KOPT-K1 (cell line): ENCODE results near the gene C11orf58.

Experiments
- H3K27ac ChIP-seq: fragments of 200-600 bp; sonication (generic); 2 replicates; pipeline ENCODE4 v1.5.1; 2016; ENCODE audit warnings: antibody characterized with exemption, mild to moderate bottlenecking, low read depth, low read length; ENCODE audit not compliant: poor library complexity, severe bottlenecking
- H3K36me3 ChIP-seq: fragments of 200-600 bp; sonication (generic); 2 replicates; pipeline ENCODE4 v1.5.1; 2017; ENCODE audit warnings: antibody characterized with exemption, mild to moderate bottlenecking, low read length, moderate library complexity; ENCODE audit not compliant: insufficient read depth
- H3K9me3 ChIP-seq: fragments of 200-600 bp; sonication (generic); 2 replicates; pipeline ENCODE4 v1.5.1; 2017; ENCODE audit warnings: antibody characterized with exemption, low read length, mild to moderate bottlenecking; ENCODE audit not compliant: insufficient read depth, poor library complexity, severe bottlenecking

C11orf58 gene

GRCh38 chr11:16776711-16777612 is 38.5 kb downstream of the C11orf58 start:
- Histone ChIP-seq H3K27ac (no peak overlapping the region), H3K9me3 (no peaks in the 10 kb centered on the region), H3K36me3 (no peaks in the 10 kb centered on the region)

- H3K9me3 ChIP-seq: no peaks in the 10 kb centered on the region
- H3K27ac ChIP-seq: no peak overlapping the region
- no peaks in the 10 kb centered on the region for H3K36me3 ChIP-seq
These were observed 39.1 kb downstream of the C11orf58 start for GRCh38 chr11:16777613-16777975.

- no peak overlapping the region for H3K27ac ChIP-seq
- no peaks in the 10 kb centered on the region for H3K36me3 ChIP-seq
- no peaks in the 10 kb centered on the region for H3K9me3 ChIP-seq
These were observed 39.8 kb downstream of the C11orf58 start for GRCh38 chr11:16778286-16778685.

DNA sequence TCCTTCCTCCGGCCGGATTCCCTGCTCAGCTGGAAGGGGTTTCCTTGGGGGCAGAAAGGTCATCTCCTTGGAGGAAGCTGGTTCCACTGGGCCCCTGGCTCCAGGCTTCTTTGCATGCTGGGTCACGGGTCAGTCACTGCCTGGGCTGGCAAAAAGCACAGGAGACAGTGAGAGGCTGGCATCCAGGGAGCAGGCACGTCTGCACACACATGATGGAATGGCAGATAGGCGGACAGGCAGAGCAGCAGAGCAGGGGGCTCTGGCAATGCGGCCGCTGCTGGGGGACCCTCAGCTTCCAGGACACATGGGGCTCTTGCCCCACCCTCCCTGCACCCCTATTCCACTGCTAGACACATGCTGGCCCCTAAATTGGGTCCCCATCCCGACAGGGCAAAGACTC is 40.4 kb downstream of the C11orf58 start:
- H3K36me3 ChIP-seq: no peaks in the 10 kb centered on the region
- no peak overlapping the region for H3K27ac ChIP-seq
- H3K9me3 ChIP-seq: no peaks in the 10 kb centered on the region

DNA sequence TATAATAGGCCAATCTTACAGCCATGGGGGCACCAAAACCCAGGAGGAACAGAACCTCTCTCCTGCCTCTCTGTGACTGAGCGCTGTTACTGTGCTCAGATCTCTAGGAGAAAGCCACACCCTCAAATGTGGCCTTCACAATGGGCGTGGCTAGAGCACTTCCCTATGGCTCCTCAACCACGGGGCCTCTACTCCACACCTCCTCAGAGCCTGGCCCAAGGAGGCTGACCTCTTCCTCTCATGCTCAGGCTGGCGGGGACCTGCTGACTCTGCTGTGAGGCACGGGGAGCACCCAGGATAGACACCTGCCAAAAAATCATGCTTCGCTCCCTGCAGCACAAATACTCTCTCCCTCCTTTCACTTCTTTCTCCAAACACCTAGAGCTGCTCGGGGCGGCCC is 41.0 kb downstream of the C11orf58 start:
- no peaks in the 10 kb centered on the region for H3K9me3 ChIP-seq
- H3K27ac ChIP-seq: no peak overlapping the region
- H3K36me3 ChIP-seq: no peaks in the 10 kb centered on the region

- no peak overlapping the region for H3K27ac ChIP-seq
- H3K9me3 ChIP-seq: no peaks in the 10 kb centered on the region
- H3K36me3 ChIP-seq: no peaks in the 10 kb centered on the region
These were observed 41.7 kb downstream of the C11orf58 start for GRCh38 chr11:16780146-16780545.

DNA sequence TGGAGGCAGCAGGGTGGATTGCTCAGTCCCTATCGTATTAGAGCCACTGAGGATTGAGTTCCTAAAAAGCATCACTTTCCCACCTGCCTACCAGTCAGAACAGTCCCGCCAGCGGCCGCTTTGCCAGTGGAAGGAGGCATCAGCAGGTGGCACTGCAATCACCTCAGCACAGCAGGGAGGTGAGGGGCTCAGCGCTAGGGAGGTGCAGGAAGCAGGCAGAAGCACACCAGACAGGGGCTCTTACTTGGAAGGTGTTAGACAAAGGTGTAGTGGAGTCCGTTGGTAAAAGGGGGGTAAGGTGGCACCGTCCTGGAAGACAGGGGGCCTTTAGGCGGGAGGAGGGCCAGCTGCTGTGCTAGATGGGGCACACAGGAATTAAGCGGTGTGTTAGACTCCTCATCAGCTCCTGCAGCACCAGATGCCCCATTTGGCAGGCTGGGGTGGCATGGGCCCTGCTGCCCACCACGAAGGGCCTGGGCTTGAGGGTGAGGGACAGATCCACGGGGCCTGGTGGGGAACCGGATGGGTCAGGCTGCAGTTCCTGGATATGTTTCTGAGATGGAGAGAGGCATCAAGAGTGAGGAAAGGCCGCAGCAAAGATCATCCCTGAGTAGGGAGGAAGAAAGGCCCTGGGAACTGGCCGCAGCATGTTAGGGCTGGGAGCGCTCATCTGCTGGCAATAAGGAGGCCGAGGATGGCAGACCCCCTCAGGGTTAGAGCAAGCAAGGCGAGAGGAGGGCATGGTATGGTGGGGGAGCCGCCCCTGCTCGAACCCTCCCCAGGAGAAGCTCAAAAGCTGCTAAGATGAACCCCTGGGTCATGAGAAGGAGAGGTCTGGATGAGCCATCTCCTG is 42.5 kb downstream of the C11orf58 start:
- Histone ChIP-seq H3K36me3 (no peaks in the 10 kb centered on the region), H3K27ac (no peak overlapping the region)

GRCh38 chr11:16781936-16782919 is 43.8 kb downstream of the C11orf58 start:
- H3K9me3 ChIP-seq: no peaks in the 10 kb centered on the region
- no peak overlapping the region for H3K27ac ChIP-seq
- no peaks in the 10 kb centered on the region for H3K36me3 ChIP-seq

More for the DNA sequence above, 42.5 kb downstream of the C11orf58 start:
- no peaks in the 10 kb centered on the region for H3K9me3 ChIP-seq

- H3K27ac ChIP-seq: no peak overlapping the region
- no peaks in the 10 kb centered on the region for H3K9me3 ChIP-seq
- H3K36me3 ChIP-seq: no peaks in the 10 kb centered on the region
These were observed 44.9 kb downstream of the C11orf58 start for GRCh38 chr11:16783321-16783801.

DNA sequence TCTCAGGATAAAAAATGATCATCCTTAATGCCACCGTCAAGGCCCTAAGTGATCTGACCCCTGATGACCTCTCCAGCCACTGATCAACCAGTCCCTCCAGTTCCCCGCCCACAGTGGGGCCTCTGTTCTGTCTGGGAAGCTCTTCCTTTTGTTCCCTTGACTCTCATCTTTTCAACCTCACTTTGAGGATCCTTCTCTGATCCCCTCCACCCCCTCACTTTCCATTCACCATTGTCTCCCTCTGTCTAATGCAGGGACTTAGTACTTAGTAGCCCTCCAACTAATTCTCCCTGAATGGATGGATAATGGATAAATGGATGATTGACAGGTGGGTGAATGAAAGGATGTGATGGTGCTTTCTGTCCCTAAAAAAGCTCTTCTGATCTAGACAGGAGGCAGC is 45.6 kb downstream of the C11orf58 start:
- no peak overlapping the region for H3K27ac ChIP-seq
- no peaks in the 10 kb centered on the region for H3K36me3 ChIP-seq
- no peaks in the 10 kb centered on the region for H3K9me3 ChIP-seq

DNA sequence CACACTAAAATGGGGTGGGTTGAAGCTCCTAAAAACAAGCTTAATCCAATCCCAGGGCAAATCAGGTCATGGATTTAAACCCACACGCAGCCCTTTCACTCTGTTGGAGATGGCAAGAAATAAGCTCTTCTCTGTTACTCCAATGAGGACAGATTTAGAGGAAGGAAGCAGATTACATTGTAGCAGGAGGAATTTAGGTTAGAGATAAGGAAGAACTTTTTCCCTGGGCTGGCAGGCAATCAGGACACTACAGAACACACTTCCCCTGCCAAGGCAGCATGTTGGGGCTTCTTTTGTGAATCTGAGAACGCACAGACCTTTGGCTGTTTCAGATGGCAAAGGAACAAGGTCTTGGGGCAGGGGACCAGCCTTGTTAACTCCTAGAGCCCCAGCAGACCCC is 46.2 kb downstream of the C11orf58 start:
- H3K9me3 ChIP-seq: no peaks in the 10 kb centered on the region
- no peaks in the 10 kb centered on the region for H3K36me3 ChIP-seq
- no peak overlapping the region for H3K27ac ChIP-seq

DNA sequence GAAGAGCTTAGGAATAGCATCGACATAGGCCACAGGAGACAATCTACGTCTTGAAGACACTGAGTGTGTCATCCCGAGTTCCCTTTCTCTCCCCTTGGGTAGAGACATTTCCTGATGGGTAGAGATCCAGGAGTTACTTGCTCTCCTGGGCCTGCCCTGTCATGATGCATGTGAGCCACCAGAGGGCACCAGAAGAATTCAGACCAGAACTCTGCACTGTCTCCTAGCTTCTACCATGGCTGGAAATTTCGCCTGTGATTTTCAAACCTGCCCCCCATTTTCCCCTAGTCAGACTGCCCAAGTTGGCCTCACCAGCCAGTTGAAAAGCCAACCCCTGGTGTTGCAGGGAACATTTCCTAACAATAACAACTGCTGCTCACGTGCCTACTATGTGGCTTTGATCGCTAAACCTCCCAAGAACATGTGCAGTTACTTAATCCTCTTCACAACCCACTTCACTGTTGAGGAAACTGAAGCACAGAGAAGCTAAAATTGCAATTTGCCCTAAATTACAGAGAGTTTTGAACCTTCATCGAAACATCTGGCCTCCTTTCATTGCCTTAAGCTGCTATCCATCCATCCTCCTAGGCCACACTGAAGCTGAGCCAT is 47.2 kb downstream of the C11orf58 start:
- no peaks in the 10 kb centered on the region for H3K36me3 ChIP-seq
- H3K9me3 ChIP-seq: no peaks in the 10 kb centered on the region
- no peak overlapping the region for H3K27ac ChIP-seq

DNA sequence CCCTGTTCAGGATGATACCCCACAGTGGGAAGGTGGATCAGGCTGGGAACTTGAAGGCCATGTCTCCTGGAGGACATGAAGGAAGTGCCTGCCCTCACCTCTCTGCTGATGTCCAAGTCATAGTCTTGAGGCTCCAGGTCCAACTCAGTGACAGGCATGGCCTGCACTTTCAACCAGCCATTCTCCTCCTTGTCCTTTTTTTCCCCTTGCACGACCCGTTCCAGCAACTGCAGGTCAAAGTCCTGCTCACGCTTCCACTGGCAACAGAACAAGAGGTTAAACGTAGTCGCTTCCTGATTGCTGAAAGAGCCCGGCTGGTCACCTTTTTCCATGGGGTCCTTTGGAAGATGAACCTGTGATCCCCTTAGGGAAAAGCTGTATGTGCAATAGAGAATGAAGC is 47.7 kb downstream of the C11orf58 start:
- H3K36me3 ChIP-seq: no peaks in the 10 kb centered on the region

DNA sequence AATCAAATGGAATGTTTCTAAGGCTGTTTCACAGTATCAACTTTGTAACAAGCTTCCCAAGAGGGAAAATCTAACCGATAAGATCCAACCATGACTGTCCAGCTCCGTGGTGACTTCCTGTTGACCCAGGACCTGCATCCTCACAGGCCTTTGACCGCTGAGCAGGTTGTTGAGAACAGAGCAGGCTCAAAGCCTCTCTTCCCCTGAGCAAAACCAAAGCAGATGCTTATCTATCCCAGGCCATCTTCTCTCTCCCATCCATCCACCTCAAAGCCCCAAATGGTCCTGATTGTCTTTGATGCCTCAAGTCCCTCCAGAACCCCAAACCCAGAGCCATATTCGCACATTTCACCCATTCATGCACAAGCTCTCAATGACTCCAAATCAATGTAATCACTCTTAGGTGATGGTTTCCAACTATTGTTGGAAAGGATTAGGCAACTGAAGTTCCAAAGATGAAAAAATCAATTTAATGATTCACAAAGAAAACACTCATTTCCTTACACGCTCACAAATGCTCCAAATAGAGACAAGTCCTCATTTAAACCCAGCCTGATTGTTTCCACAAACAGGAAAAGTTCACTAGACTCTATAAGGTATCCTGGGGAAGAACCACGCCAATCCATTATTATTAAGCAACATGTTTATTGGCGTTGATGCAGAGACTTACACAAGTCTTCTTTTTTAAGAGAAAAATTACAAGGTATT is 48.7 kb downstream of the C11orf58 start:
- no peak overlapping the region for H3K27ac ChIP-seq
- no peaks in the 10 kb centered on the region for H3K36me3 ChIP-seq
- H3K9me3 ChIP-seq: no peaks in the 10 kb centered on the region

More for the DNA sequence above, 47.7 kb downstream of the C11orf58 start:
- H3K27ac ChIP-seq: no peak overlapping the region
- no peaks in the 10 kb centered on the region for H3K9me3 ChIP-seq
